Measurements from ENCODE around the gene SCMH1. TPM values are rescaled to one million over a fixed set of nuclear protein-coding genes. Genes with fewer than 3 reads are reported as not detected.

SCMH1 gene
- total RNA-seq, 4 donors from 2014 or later = 27.6 to 105 (median 48.5) TPM

- no peaks in the 10 kb centered on the region for H3K9me3 ChIP-seq
- intact Hi-C loops (cut with DNase I; ENCODE audit: low total_unique reads) = no loop called here
- no peaks in the 10 kb centered on the region for H3K36me3 ChIP-seq
- TF ChIP-seq POLR2A (IDR thresholded peaks at IDR 0.05) = no peak
- TF ChIP-seq CTCF (IDR thresholded peaks at IDR 0.05) = no peak
- no peaks in the 10 kb centered on the region for H3K27me3 ChIP-seq
- H3K4me3 ChIP-seq = no peak within 1 kb of the TSS
- no peak for DNase-seq
- no peak within 1 kb of the TSS for H3K27ac ChIP-seq
- peaks cover 0 to 3% of the 10 kb centered on the region in 2 donors for H3K4me1 ChIP-seq
Observed at GRCh38 chr1:41021526-41022308, 220.4 kb downstream of the SCMH1 start, which contains the start of gene SLFNL1. SLFNL1 (minus strand) TSS chr1:41021725; CDS start chr1:41020660, 1,065 bp downstream.

GRCh38 chr1:41020654-41021053 lies 221.5 kb downstream of the SCMH1 start:
- Histone ChIP-seq H3K9me3 (no peaks in the 10 kb centered on the region), H3K4me3 (no peak overlapping the region), H3K36me3 (no peaks in the 10 kb centered on the region), H3K4me1 (peaks cover 0 to 3% of the 10 kb centered on the region in 2 donors), H3K27ac (no peak overlapping the region), H3K27me3 (no peaks in the 10 kb centered on the region)
- intact Hi-C loops (cut with DNase I; ENCODE audit: low total_unique reads) = no loop called here
- TF ChIP-seq POLR2A (IDR thresholded peaks at IDR 0.05) (no peak), CTCF (IDR thresholded peaks at IDR 0.05) (no peak)
- no peak for DNase-seq

- TF ChIP-seq CTCF (IDR thresholded peaks at IDR 0.05) (no peak), POLR2A (IDR thresholded peaks at IDR 0.05) (no peak)
- Histone ChIP-seq H3K27me3 (no peaks in the 10 kb centered on the region), H3K4me1 (peaks cover 0 to 3% of the 10 kb centered on the region in 2 donors), H3K36me3 (no peaks in the 10 kb centered on the region), H3K9me3 (no peaks in the 10 kb centered on the region), H3K27ac (no peak overlapping the region), H3K4me3 (no peak overlapping the region)
- intact Hi-C loops (cut with DNase I; ENCODE audit: low total_unique reads) = no loop called here
- DNase-seq = no peak
Observed at GRCh38 chr1:41020109-41020576, 222.0 kb downstream of the SCMH1 start.

- TF ChIP-seq CTCF (IDR thresholded peaks at IDR 0.05) = no peak
- no peak for TF ChIP-seq POLR2A (IDR thresholded peaks at IDR 0.05)
- H3K36me3 ChIP-seq = no peaks in the 10 kb centered on the region
- no peaks in the 10 kb centered on the region for H3K9me3 ChIP-seq
- H3K27me3 ChIP-seq = no peaks in the 10 kb centered on the region
- intact Hi-C loops (cut with DNase I; ENCODE audit: low total_unique reads) = no loop called here
- H3K27ac ChIP-seq = no peak overlapping the region
- no peak for DNase-seq
- H3K4me1 ChIP-seq = peaks cover 0 to 3% of the 10 kb centered on the region in 2 donors
- H3K4me3 ChIP-seq = no peak overlapping the region
Observed at GRCh38 chr1:41019353-41019745, 222.8 kb downstream of the SCMH1 start.

GRCh38 chr1:41018018-41018410 lies 224.1 kb downstream of the SCMH1 start:
- intact Hi-C loops (cut with DNase I; ENCODE audit: low total_unique reads) = no loop called here
- TF ChIP-seq CTCF (IDR thresholded peaks at IDR 0.05) = no peak
- TF ChIP-seq POLR2A (IDR thresholded peaks at IDR 0.05) = no peak
- Histone ChIP-seq H3K4me3 (no peak overlapping the region), H3K9me3 (no peaks in the 10 kb centered on the region), H3K36me3 (no peaks in the 10 kb centered on the region), H3K4me1 (peaks cover 0 to 3% of the 10 kb centered on the region in 2 donors), H3K27ac (no peak overlapping the region), H3K27me3 (no peaks in the 10 kb centered on the region)
- DNase-seq = no peak

Data from uterus (tissue), 4 donors.